SK-N-MC (cell line): ENCODE measurements around the gene KCNQ1.

ENCODE experiments used
- FOXP2 ChIP-seq: optimal IDR thresholded peaks from 2 replicates; pipeline ENCODE3; 2011; ENCODE audit warnings: mild to moderate bottlenecking, moderate library complexity; ENCODE audit not compliant: insufficient read depth; ENCODE audit errors: extremely low read length, control extremely low read depth
- POLR2AphosphoS5 ChIP-seq: IDR thresholded peaks from 2 replicates; pipeline ENCODE4 v1.6.1; 2012; ENCODE audit warnings: mild to moderate bottlenecking, low read depth, low read length, borderline replicate concordance

GRCh38 chr11:2433106-2433925 is 11.5 kb upstream of the KCNQ1 start:
- TF ChIP-seq POLR2AphosphoS5 = no peak
- TF ChIP-seq FOXP2 = no peak
